Neural cell (in vitro differentiated cells): Measurements from ENCODE around the gene CXCR2. TPM values are rescaled to one million over a fixed set of nuclear protein-coding genes. Genes with fewer than 3 reads are reported as not detected.

Experiments
- H2AFZ ChIP-seq: fragments of 200-600, 300-800 bp; sonication (generic), shearing (Covaris generic); 2 replicates; pipeline ENCODE4 v1.6.0; 2014; ENCODE audit warnings: low read depth, mild to moderate bottlenecking, antibody characterized with exemption, low read length, moderate library complexity
- H3F3A ChIP-seq: fragments of 200-600 bp; shearing (Covaris generic); 2 replicates; pipeline ENCODE4 v1.6.1; 2016; ENCODE audit warnings: mild to moderate bottlenecking, moderate library complexity, mixed read lengths, antibody characterized with exemption, low read length; ENCODE audit not compliant: insufficient read depth, poor library complexity, severe bottlenecking
- H3K27ac ChIP-seq: fragments of 200-600, 300-800 bp; sonication (generic), shearing (Covaris generic); 2 replicates; pipeline ENCODE4 v1.5.1; 2014; ENCODE audit warnings: mild to moderate bottlenecking, low read length, moderate library complexity
- H3K27me3 ChIP-seq: fragments of 300-800, 200-600 bp; sonication (generic), shearing (Covaris generic); 2 replicates; pipeline ENCODE4 v1.6.0; 2014; ENCODE audit warnings: mild to moderate bottlenecking, low read depth, low read length, moderate library complexity; ENCODE audit not compliant: insufficient read depth
- H3K36me3 ChIP-seq: fragments of 300-800, 200-600 bp; sonication (generic), shearing (Covaris generic); 2 replicates; pipeline ENCODE4 v1.5.1; 2014; ENCODE audit warnings: mild to moderate bottlenecking, antibody characterized with exemption, low read length, moderate library complexity; ENCODE audit not compliant: insufficient read depth
- H3K4me2 ChIP-seq: fragments of 300-800, 200-600 bp; sonication (generic), shearing (Covaris generic); 2 replicates; pipeline ENCODE4 v1.6.0; 2014; ENCODE audit warnings: mild to moderate bottlenecking, low read length
- H3K4me3 ChIP-seq: fragments of 300-800, 200-600 bp; sonication (generic), shearing (Covaris generic); 2 replicates; pipeline ENCODE4 v1.5.1; 2014; ENCODE audit warnings: mild to moderate bottlenecking, low read length, moderate library complexity
- H3K79me2 ChIP-seq: fragments of 200-600 bp; shearing (Covaris generic); replicated peaks from 2 replicates; pipeline ENCODE4 v1.6.0; 2014; ENCODE audit warnings: mild to moderate bottlenecking, low read length, moderate library complexity; ENCODE audit not compliant: insufficient read depth
- H3K9ac ChIP-seq: fragments of 300-800, 200-600 bp; sonication (generic), shearing (Covaris generic); 2 replicates; pipeline ENCODE4 v1.6.1; 2016; ENCODE audit warnings: mild to moderate bottlenecking, low read length, mixed read lengths
- H3K9me2 ChIP-seq: fragments of 200-600 bp; shearing (Covaris generic); 2 replicates; pipeline ENCODE4 v1.6.1; 2016; ENCODE audit warnings: mild to moderate bottlenecking, low read length, mixed read lengths; ENCODE audit not compliant: insufficient read depth
- H3K9me3 ChIP-seq: fragments of 200-600, 300-800 bp; sonication (generic), shearing (Covaris generic); 2 replicates; pipeline ENCODE4 v1.6.1; 2016; ENCODE audit warnings: mild to moderate bottlenecking, mixed run types, low read length, moderate library complexity, mixed read lengths
- H4K20me1 ChIP-seq: fragments of 200-600 bp; shearing (Covaris generic); 2 replicates; pipeline ENCODE4 v1.6.1; 2016; ENCODE audit warnings: mild to moderate bottlenecking, mixed run types; ENCODE audit not compliant: insufficient read depth
- CTCF ChIP-seq: fragments of 450-650 bp; IDR thresholded peaks from 2 replicates; pipeline ENCODE4 v1.5.1; 2014; ENCODE audit warnings: antibody characterized with exemption, mild to moderate bottlenecking, moderate library complexity; ENCODE audit not compliant: poor library complexity, severe bottlenecking
- EP300 ChIP-seq: fragments of 450-650 bp; conservative IDR thresholded peaks from 2 replicates; pipeline ENCODE4 v1.6.1; 2014; ENCODE audit warnings: antibody characterized with exemption, mild to moderate bottlenecking, moderate library complexity; ENCODE audit not compliant: poor library complexity, severe bottlenecking
- EZH2 ChIP-seq: fragments of 200-600, 300-800 bp; shearing (Covaris generic), sonication (generic); IDR thresholded peaks from 2 replicates; pipeline ENCODE4 v1.6.1; 2014; ENCODE audit warnings: antibody characterized with exemption, low read length, borderline replicate concordance, mild to moderate bottlenecking; ENCODE audit not compliant: insufficient read depth, poor library complexity, severe bottlenecking
- MXI1 ChIP-seq: fragments of 450-650 bp; conservative IDR thresholded peaks from 2 replicates; pipeline ENCODE4 v1.6.1; 2014; ENCODE audit warnings: antibody characterized with exemption, mild to moderate bottlenecking; ENCODE audit not compliant: poor library complexity, severe bottlenecking
- POLR2AphosphoS5 ChIP-seq: IDR thresholded peaks from 2 replicates; pipeline ENCODE4 v1.6.1; 2012
- RAD21 ChIP-seq: fragments of 450-650 bp; conservative IDR thresholded peaks from 2 replicates; pipeline ENCODE4 v1.6.1; 2014; ENCODE audit warnings: antibody characterized with exemption, mild to moderate bottlenecking, moderate library complexity
- REST ChIP-seq: IDR thresholded peaks from 2 replicates; pipeline ENCODE4 v1.6.1; 2012; ENCODE audit warnings: borderline replicate concordance
- SMC3 ChIP-seq: fragments of 450-650 bp; conservative IDR thresholded peaks from 2 replicates; pipeline ENCODE4 v1.6.1; 2014; ENCODE audit warnings: antibody characterized with exemption, mild to moderate bottlenecking, moderate library complexity; ENCODE audit not compliant: poor library complexity
- TAF1 ChIP-seq: IDR thresholded peaks from 2 replicates; pipeline ENCODE4 v1.6.1; 2012; ENCODE audit warnings: low read depth
- polyA plus RNA-seq: library from polyadenylated mRNA; depleted of rRNA; stranded (reverse); fragments of >200 nt; gene quantifications from 2 replicates; pipeline ENCODE4 v1.2.3, GENCODE V29; 2014

The CXCR2 gene
- polyA plus RNA-seq, 1 donor from 2014 or later: not detected

GRCh38 chr2:218152777-218153176 lies 26.9 kb downstream of the CXCR2 start:
- Histone ChIP-seq H3K4me2 (no peak overlapping the region), H3F3A (no peaks in the 10 kb centered on the region), H3K36me3 (no peaks in the 10 kb centered on the region), H3K27me3 (no peaks in the 10 kb centered on the region), H3K27ac (no peak overlapping the region), H3K79me2 (no peaks in the 10 kb centered on the region), H4K20me1 (no peaks in the 10 kb centered on the region), H3K9me2 (no peaks in the 10 kb centered on the region), H3K4me3 (no peak overlapping the region), H3K9ac (no peak overlapping the region), H3K9me3 (no peaks in the 10 kb centered on the region), H2AFZ (no peak overlapping the region)
- TF ChIP-seq CTCF (no peak), EP300 (no peak), MXI1 (no peak), TAF1 (no peak), SMC3 (no peak), EZH2 (no peak), RAD21 (no peak), POLR2AphosphoS5 (no peak), REST (no peak)

GRCh38 chr2:218155953-218156479 lies 30.2 kb downstream of the CXCR2 start:
- no peaks in the 10 kb centered on the region for H3K9me3 ChIP-seq
- no peak overlapping the region for H3K27ac ChIP-seq

GRCh38 chr2:218161644-218162043 lies 35.8 kb downstream of the CXCR2 start:
- H3K4me3 ChIP-seq: no peak overlapping the region
- H3K9ac ChIP-seq: no peak overlapping the region
- H4K20me1 ChIP-seq: no peaks in the 10 kb centered on the region
- no peaks in the 10 kb centered on the region for H3K27me3 ChIP-seq
- H3K4me2 ChIP-seq: no peak overlapping the region
- H2AFZ ChIP-seq: no peak overlapping the region
- no peak overlapping the region for H3K27ac ChIP-seq
- no peaks in the 10 kb centered on the region for H3K79me2 ChIP-seq
- no peaks in the 10 kb centered on the region for H3K36me3 ChIP-seq
- TF ChIP-seq TAF1 (no peak), CTCF (no peak), POLR2AphosphoS5 (no peak), EZH2 (no peak), SMC3 (no peak), RAD21 (no peak), MXI1 (no peak), EP300 (no peak), REST (no peak)
- H3K9me2 ChIP-seq: no peaks in the 10 kb centered on the region
- no peaks in the 10 kb centered on the region for H3K9me3 ChIP-seq
- no peaks in the 10 kb centered on the region for H3F3A ChIP-seq

More at GRCh38 chr2:218155953-218156479, 30.2 kb downstream of the CXCR2 start:
- Histone ChIP-seq H2AFZ (no peak overlapping the region), H3K27me3 (no peaks in the 10 kb centered on the region), H3F3A (no peaks in the 10 kb centered on the region), H3K36me3 (no peaks in the 10 kb centered on the region), H3K79me2 (no peaks in the 10 kb centered on the region), H3K9ac (no peak overlapping the region), H3K4me3 (no peak overlapping the region), H3K4me2 (no peak overlapping the region), H3K9me2 (no peaks in the 10 kb centered on the region), H4K20me1 (no peaks in the 10 kb centered on the region)
- no peak for TF ChIP-seq TAF1
- no peak for TF ChIP-seq SMC3
